Mucosa of descending colon (tissue), 3 donors: ENCODE measurements around the gene DDX52. TPM values are rescaled to one million over a fixed set of nuclear protein-coding genes. Genes with fewer than 3 reads are reported as not detected.

ENCODE experiments used
- ATAC-seq: fragments of 200-7000 bp; cut with Tn5 transposase; one replicate; pipeline ENCODE4 v1.9.1; 2020; ENCODE audit warnings: mild to moderate bottlenecking, moderate library complexity
- DNase-seq, 3 donors: peaks; one replicate each; pipeline ENCODE4 v3.0.0-alpha.2; 2020
- H3K36me3 ChIP-seq: fragments of 200-600 bp; one replicate; pipeline ENCODE4 v1.8.0; 2021; ENCODE audit warnings: low read depth, mild to moderate bottlenecking
- H3K4me1 ChIP-seq: fragments of 200-600 bp; one replicate; pipeline ENCODE4 v1.8.0; 2021; ENCODE audit warnings: low read depth, mild to moderate bottlenecking
- H3K4me3 ChIP-seq: fragments of 200-600 bp; one replicate; pipeline ENCODE4 v1.8.0; 2021; ENCODE audit warnings: mild to moderate bottlenecking
- H3K9me3 ChIP-seq: fragments of 200-600 bp; one replicate; pipeline ENCODE4 v1.8.0; 2021; ENCODE audit warnings: mild to moderate bottlenecking
- CTCF ChIP-seq: fragments of 200-600 bp; IDR thresholded peaks from one replicate; pipeline ENCODE4 v1.8.0; 2022; ENCODE audit warnings: antibody characterized with exemption, mild to moderate bottlenecking
- intact Hi-C, 2 donors: fragments of 100-400 bp; cut with DNase I in 1 of 2; cut with micrococcal nuclease in 1 of 2; formaldehyde crosslinking; loops; one replicate each; pipeline versions ENCODE4 v1.11.0 to v1.11.1; 2022; cut with DNase I, micrococcal nuclease
- total RNA-seq, 3 donors: library from RNA; stranded (reverse); fragmentation: NEBNext Ultra II Directional in 2 of 3; extraction: Animal tissue kit (Norgen Biotek cat#: 25700) in 2 of 3; gene quantifications; one replicate each; pipeline versions ENCODE4 v1.2.1 to v1.2.4, GENCODE V29; 2021 to 2023
- donor health status: DM: no; HTN: no; CAD: no; lungs with moderate emphysema.
- donor health status: DM: no; HTN: no; CAD: no.
- donor health status: DM: no; HTN: yes; CAD: no.

Gene DDX52
- total RNA-seq, 3 donors from 2014 or later: 22.3 to 26.9 (median 26.0) TPM

- peaks cover 11% of the 10 kb centered on the region for H3K4me1 ChIP-seq
- no peak overlapping the region for H3K4me3 ChIP-seq
- no peak for ATAC-seq
- no peaks in the 10 kb centered on the region for H3K9me3 ChIP-seq
- TF ChIP-seq CTCF: no peak
- no peaks in the 10 kb centered on the region for H3K36me3 ChIP-seq
- intact Hi-C loops: no loop called here
- DNase-seq: no peak
Observed at GRCh38 chr17:37662353-37662752, 19.1 kb upstream of the DDX52 start.

- H3K4me1 ChIP-seq: peaks cover 11% of the 10 kb centered on the region
- intact Hi-C loops: no loop called here
- H3K36me3 ChIP-seq: no peaks in the 10 kb centered on the region
- TF ChIP-seq CTCF: no peak
- H3K4me3 ChIP-seq: no peak overlapping the region
- ATAC-seq (peak; percentile 94), DNase-seq (no peak)
- no peaks in the 10 kb centered on the region for H3K9me3 ChIP-seq
Observed at GRCh38 chr17:37661400-37662014, 18.3 kb upstream of the DDX52 start.

GRCh38 chr17:37659925-37660324 is 16.7 kb upstream of the DDX52 start:
- intact Hi-C loops: loop anchor here (10.0 kb wide), 2 partner anchors 125 to 155 kb away; no protein-coding TSS in a partner anchor
- no peak for ATAC-seq
- no peaks in the 10 kb centered on the region for H3K36me3 ChIP-seq

GRCh38 chr17:37657202-37657601 is 14.0 kb upstream of the DDX52 start:
- peaks cover 3% of the 10 kb centered on the region for H3K4me1 ChIP-seq
- ATAC-seq (no peak), DNase-seq (no peak)
- H3K36me3 ChIP-seq: no peaks in the 10 kb centered on the region
- intact Hi-C loops: loop anchor here (10.0 kb wide), 2 partner anchors 128 to 158 kb away; no protein-coding TSS in a partner anchor
- no peak for TF ChIP-seq CTCF
- H3K4me3 ChIP-seq: no peak overlapping the region
- no peaks in the 10 kb centered on the region for H3K9me3 ChIP-seq

More at GRCh38 chr17:37659925-37660324, 16.7 kb upstream of the DDX52 start:
- no peak for TF ChIP-seq CTCF
- DNase-seq: no peak
- Histone ChIP-seq H3K4me1 (peaks cover 11% of the 10 kb centered on the region), H3K4me3 (no peak overlapping the region), H3K9me3 (no peaks in the 10 kb centered on the region)

GRCh38 chr17:37651849-37652248 is 8.6 kb upstream of the DDX52 start:
- no peak for DNase-seq
- Histone ChIP-seq H3K36me3 (no peaks in the 10 kb centered on the region), H3K4me1 (no peaks in the 10 kb centered on the region), H3K4me3 (no peak overlapping the region), H3K9me3 (no peaks in the 10 kb centered on the region)
- no peak for ATAC-seq
- no peak for TF ChIP-seq CTCF
- intact Hi-C loops: loop anchor here (10.0 kb wide), 2 partner anchors 133 to 163 kb away; no protein-coding TSS in a partner anchor
